ENCODE measurements around the gene STAM2.
"Not testable (repeated sequence)": the region's sequence is repeated elsewhere in the genome, so short reads cannot be mapped to it uniquely, and the experiment has no call there.

STAM2 gene

GRCh38 chr2:152201466-152201830, 25.9 kb upstream of the STAM2 start:
- no peaks in the 10 kb centered on the region for H3K27me3 ChIP-seq (ENCODE audit: insufficient read depth, low read depth, severe bottlenecking)
- H3K36me3 ChIP-seq: no peaks in the 10 kb centered on the region
- H3K4me3 ChIP-seq (ENCODE audit: low read depth, low read length): no peak overlapping the region
- DNase-seq: no peak
- no peaks in the 10 kb centered on the region for H3K9me3 ChIP-seq (ENCODE audit: severe bottlenecking)
- TF ChIP-seq, protein P1, sequence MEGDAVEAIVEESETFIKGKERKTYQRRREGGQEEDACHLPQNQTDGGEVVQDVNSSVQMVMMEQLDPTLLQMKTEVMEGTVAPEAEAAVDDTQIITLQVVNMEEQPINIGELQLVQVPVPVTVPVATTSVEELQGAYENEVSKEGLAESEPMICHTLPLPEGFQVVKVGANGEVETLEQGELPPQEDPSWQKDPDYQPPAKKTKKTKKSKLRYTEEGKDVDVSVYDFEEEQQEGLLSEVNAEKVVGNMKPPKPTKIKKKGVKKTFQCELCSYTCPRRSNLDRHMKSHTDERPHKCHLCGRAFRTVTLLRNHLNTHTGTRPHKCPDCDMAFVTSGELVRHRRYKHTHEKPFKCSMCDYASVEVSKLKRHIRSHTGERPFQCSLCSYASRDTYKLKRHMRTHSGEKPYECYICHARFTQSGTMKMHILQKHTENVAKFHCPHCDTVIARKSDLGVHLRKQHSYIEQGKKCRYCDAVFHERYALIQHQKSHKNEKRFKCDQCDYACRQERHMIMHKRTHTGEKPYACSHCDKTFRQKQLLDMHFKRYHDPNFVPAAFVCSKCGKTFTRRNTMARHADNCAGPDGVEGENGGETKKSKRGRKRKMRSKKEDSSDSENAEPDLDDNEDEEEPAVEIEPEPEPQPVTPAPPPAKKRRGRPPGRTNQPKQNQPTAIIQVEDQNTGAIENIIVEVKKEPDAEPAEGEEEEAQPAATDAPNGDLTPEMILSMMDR (IDR thresholded peaks at IDR 0.05; ENCODE audit: low read depth, low read length): no peak
- no peak overlapping the region for H3K27ac ChIP-seq

GRCh38 chr2:152200565-152201465, 25.3 kb upstream of the STAM2 start:
- Histone ChIP-seq H3K36me3 (no peaks in the 10 kb centered on the region), H3K27ac (no peak overlapping the region), H3K9me3 (ENCODE audit: severe bottlenecking) (no peaks in the 10 kb centered on the region), H3K27me3 (ENCODE audit: insufficient read depth, low read depth, severe bottlenecking) (no peaks in the 10 kb centered on the region), H3K4me3 (ENCODE audit: low read depth, low read length) (no peak overlapping the region)
- DNase-seq: no peak
- TF ChIP-seq, protein P1 (IDR thresholded peaks at IDR 0.05; ENCODE audit: low read depth, low read length): no peak

DNA sequence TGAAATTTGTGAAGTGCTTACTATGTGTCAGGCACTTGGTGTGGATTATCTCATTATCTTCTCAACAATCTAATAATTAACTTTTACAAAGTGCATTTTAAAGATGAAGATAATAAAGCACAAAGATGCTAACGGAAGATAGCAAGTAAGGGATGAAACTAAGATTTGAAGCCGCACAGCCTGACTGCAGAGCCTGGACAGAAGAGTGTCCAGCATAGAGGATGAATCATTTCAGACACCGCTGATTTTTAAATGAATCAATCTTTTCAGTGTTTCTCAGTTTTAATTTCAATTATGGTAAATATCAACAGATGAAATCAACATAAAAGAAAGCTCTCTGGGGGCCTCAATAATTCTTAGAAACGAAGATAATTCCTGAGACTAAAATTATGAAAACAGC, 24.5 kb upstream of the STAM2 start:
- no peaks in the 10 kb centered on the region for H3K9me3 ChIP-seq (ENCODE audit: severe bottlenecking)
- no peaks in the 10 kb centered on the region for H3K27me3 ChIP-seq (ENCODE audit: insufficient read depth, low read depth, severe bottlenecking)
- no peak for DNase-seq
- TF ChIP-seq, protein P1 (IDR thresholded peaks at IDR 0.05; ENCODE audit: low read depth, low read length): no peak
- H3K36me3 ChIP-seq: no peaks in the 10 kb centered on the region
- H3K27ac ChIP-seq: no peak overlapping the region
- H3K4me3 ChIP-seq (ENCODE audit: low read depth, low read length): no peak overlapping the region

DNA sequence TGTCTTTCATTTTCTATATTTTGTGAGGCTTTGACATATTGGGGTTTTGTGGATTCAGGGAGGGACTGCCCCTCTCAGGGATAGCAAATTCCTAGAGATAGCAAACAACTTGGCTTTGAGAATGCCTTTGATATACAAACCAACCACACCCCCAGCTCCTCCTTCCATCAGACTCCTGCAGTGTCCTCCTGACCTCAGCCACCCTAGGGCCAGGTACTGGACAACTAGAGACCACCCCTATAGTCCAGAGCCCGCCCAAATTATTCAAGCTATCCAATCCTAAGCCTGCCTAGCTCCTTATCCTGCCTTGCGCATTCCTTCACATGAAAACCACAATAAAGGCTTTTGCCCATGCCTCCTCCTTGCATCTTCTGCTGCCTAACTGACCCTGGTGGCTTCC, 22.9 kb upstream of the STAM2 start:
- Histone ChIP-seq H3K4me3 (ENCODE audit: low read depth, low read length) (no peak overlapping the region), H3K27me3 (ENCODE audit: insufficient read depth, low read depth, severe bottlenecking) (no peaks in the 10 kb centered on the region), H3K9me3 (ENCODE audit: severe bottlenecking) (no peaks in the 10 kb centered on the region), H3K36me3 (no peaks in the 10 kb centered on the region), H3K27ac (no peak overlapping the region)
- TF ChIP-seq, protein P1 (IDR thresholded peaks at IDR 0.05; ENCODE audit: low read depth, low read length): no peak
- no peak for DNase-seq

DNA sequence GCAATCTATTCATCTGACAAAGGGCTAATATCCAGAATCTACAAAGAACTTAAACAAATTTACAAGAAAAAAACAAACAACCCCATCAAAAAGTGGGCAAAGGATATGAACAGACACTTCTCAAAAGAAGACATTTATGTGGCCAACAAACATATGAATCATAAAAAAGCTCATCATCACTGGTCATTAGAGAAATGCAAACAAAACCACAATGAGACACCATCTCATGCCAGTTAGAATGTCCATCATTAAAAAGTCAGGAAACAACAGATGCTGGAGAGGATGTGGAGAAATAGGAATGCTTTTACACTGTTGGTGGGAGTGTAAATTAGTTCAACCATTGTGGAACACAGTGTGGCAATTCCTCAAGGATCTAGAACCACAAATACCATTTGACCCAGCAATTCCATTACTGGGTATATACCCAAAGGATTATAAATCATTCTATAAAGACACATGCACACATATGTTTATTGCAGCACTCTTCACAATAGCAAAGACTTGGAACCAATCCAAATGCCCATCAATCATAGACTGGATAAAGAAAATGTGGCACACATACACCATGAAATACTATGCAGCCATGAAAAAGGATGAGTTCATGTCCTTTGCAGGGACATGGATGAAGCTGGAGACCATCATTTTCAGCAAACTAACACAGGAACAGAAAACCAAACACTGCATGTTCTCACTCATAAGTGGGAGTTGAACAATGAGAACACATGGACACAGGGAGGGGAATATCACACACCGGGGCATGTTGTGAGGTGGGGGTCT, 22.1 kb upstream of the STAM2 start:
- H3K36me3 ChIP-seq; H3K27me3 ChIP-seq (ENCODE audit: insufficient read depth, low read depth, severe bottlenecking); H3K27ac ChIP-seq; H3K4me3 ChIP-seq (ENCODE audit: low read depth, low read length); DNase-seq; H3K9me3 ChIP-seq (ENCODE audit: severe bottlenecking): not testable (repeated sequence)

All from WERI-Rb-1 (cell line).